Pulmonary artery endothelial cell (primary cell): ENCODE measurements around the gene WDR7. TPM values are rescaled to one million over a fixed set of nuclear protein-coding genes. Genes with fewer than 3 reads are reported as not detected.

Experiments used
- DNase-seq: peaks from one replicate; pipeline ENCODE4 v3.0.0-alpha.2; 2011; ENCODE audit warnings: low read depth, low spot score
- total RNA-seq: library from RNA; depleted of rRNA; stranded (reverse); fragments of >200 nt; gene quantifications from 2 replicates; pipeline ENCODE4 v1.2.3, GENCODE V29; 2014

WDR7 gene
- total RNA-seq, 1 donor from 2014 or later = 14.2 TPM

GRCh38 chr18:56934906-56935305, 283.7 kb downstream of the WDR7 start:
- DNase-seq = no peak

GRCh38 chr18:56935434-56936040, 284.4 kb downstream of the WDR7 start:
- no peak for DNase-seq

- no peak for DNase-seq
These were observed 285.3 kb downstream of the WDR7 start for GRCh38 chr18:56936457-56936856.

GRCh38 chr18:56937874-56938430, 286.8 kb downstream of the WDR7 start:
- no peak for DNase-seq

- DNase-seq = no peak
These were observed 294.3 kb downstream of the WDR7 start for GRCh38 chr18:56945171-56946083.

- DNase-seq = no peak
These were observed 296.1 kb downstream of the WDR7 start for GRCh38 chr18:56947236-56947635.

GRCh38 chr18:56952026-56952425, 300.9 kb downstream of the WDR7 start:
- DNase-seq = no peak

GRCh38 chr18:56953428-56954198, 302.5 kb downstream of the WDR7 start:
- no peak for DNase-seq

GRCh38 chr18:56955490-56955889, 304.3 kb downstream of the WDR7 start:
- no peak for DNase-seq

- DNase-seq = no peak
These were observed 308.0 kb downstream of the WDR7 start for GRCh38 chr18:56959120-56959519.

- no peak for DNase-seq
These were observed 311.2 kb downstream of the WDR7 start for GRCh38 chr18:56962322-56962721.

GRCh38 chr18:56967035-56967434, 315.9 kb downstream of the WDR7 start:
- DNase-seq = no peak

- no peak for DNase-seq
These were observed 322.3 kb downstream of the WDR7 start for GRCh38 chr18:56973487-56973886.

- no peak for DNase-seq
These were observed 323.0 kb downstream of the WDR7 start for GRCh38 chr18:56974141-56974540.

- no peak for DNase-seq
These were observed 324.1 kb downstream of the WDR7 start for GRCh38 chr18:56975276-56975675.

GRCh38 chr18:56977309-56977708, 326.1 kb downstream of the WDR7 start:
- no peak for DNase-seq

- no peak for DNase-seq
These were observed 326.6 kb downstream of the WDR7 start for GRCh38 chr18:56977771-56978170.

GRCh38 chr18:56980151-56980550, 329.0 kb downstream of the WDR7 start:
- no peak for DNase-seq

GRCh38 chr18:56982766-56983165, 331.6 kb downstream of the WDR7 start:
- DNase-seq = no peak

GRCh38 chr18:56983275-56983992, 332.3 kb downstream of the WDR7 start:
- DNase-seq = no peak

GRCh38 chr18:56984731-56985130, 333.6 kb downstream of the WDR7 start:
- DNase-seq = no peak
